Renal cortex interstitium (tissue), 11 donors: ENCODE data around the gene CUL7. TPM values are rescaled to one million over a fixed set of nuclear protein-coding genes. Genes with fewer than 3 reads are reported as not detected.
"Not testable (repeated sequence)": the region's sequence is repeated elsewhere in the genome, so short reads cannot be mapped to it uniquely, and the experiment has no call there.

ENCODE experiments used
- DNase-seq, 11 donors: peaks; one replicate each; pipeline ENCODE4 v3.0.0-alpha.2; 2013; ENCODE audit warnings: low read depth in 9 of 11, low spot score in 4 of 11; ENCODE audit errors: extremely low read depth in 1 of 11
- polyA plus RNA-seq, 3 donors: library from polyadenylated mRNA; unstranded; fragments of 120-200 nt; gene quantifications; one replicate each; pipeline ENCODE4 v1.2.1, GENCODE V29; 2013; ENCODE audit not compliant: insufficient read length in 3 of 3

The CUL7 gene
- polyA plus RNA-seq, 3 donors = 47.5 to 57.8 (median 57.7) TPM

- DNase-seq = no peak
These were observed 4.9 kb upstream of the CUL7 start for GRCh38 chr6:43058531-43058930.

GRCh38 chr6:43055966-43056365 lies 2.3 kb upstream of the CUL7 start:
- DNase-seq = no peak

- DNase-seq = no peak
These were observed 724 bp upstream of the CUL7 start for GRCh38 chr6:43054206-43054943.

DNA sequence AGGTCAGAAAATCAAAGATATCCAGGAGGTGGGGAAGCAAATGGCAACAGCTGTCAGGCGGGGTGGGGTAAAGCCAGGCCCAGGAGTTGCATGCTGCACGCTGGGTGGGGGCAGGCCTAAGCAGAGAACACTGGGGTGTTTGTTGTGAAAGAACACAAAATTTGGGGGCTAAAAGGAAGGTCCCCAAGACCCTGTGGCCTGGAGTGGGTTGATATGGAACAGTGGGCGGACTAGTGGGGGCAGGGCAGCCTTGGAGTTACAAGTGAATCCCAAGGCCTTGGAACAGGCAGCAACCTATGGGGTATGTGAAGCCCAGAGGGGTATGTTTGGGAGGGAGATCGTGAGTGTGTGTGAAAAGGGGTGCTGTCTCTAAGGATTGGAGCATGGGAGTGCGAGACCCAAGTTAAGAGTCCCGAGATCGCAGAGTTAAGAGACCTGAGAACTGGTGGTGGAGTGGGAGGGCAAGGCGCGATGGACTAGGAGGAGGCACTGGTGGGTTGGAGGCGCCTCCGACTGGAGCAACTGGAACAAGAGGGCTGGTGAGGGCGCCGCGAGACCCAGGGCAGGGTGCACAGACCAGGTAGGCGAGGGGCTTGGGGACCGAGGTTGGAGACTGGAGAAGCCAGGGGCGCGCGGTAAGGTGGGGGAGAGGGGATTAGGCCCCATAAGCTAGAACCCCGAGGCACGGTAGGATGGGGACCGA lies 658 bp downstream of the CUL7 start:
- DNase-seq = peak in 1 of 11 donors; percentile 13

DNA sequence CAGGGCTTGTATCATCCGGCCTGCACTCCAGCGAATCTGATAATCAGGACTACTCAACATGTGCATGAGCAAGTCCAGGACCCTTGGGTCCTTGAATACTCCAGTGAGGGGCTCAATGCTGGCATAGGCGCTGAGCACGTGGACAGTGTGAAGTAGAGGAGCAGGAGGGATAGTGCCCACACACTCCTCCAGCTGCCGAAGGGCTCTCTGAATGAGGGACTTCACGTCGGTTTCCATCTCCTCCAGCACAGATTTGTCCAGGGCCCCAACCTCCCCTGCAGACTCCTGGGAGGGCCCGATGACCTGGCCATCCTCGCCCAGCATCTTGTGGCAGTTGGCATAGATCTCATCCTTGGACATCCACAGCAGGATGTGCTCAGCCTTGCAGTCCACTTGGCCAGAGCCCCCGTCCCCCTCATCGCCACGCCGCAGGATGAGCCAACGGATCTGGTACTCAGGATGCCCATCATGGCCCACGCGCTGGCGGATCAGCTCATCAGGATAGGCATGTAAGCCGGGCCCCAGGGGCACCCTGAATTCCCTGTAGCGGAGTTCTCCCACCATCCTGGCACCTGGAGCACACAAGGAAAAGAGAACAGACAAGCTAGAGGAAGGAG lies 1.3 kb downstream of the CUL7 start:
- DNase-seq = no peak

DNA sequence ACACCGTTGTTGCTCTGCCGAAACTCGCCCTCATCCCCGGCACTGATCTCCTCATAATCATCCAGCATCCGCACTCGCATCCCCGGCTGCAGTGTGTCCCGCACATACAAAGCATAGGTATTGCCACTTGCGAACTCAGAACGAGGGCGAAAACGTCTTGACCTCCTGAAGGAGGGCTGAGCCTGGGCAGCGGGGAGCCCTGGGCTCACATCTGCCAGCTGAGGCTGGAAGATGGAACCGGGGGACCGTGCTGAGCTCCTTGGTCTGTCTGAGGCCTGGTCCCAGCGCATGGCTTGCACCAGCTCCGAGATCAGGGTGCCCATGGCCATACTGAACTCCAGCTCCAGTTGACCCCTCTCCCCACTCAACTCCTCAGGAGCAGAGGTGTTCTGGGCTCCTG lies 2.7 kb downstream of the CUL7 start:
- DNase-seq = no peak

GRCh38 chr6:43047998-43048397 lies 5.7 kb downstream of the CUL7 start:
- DNase-seq = no peak

- DNase-seq = no peak
These were observed 8.2 kb downstream of the CUL7 start for GRCh38 chr6:43045371-43045930.

- DNase-seq = no peak
These were observed 10.3 kb downstream of the CUL7 start for GRCh38 chr6:43043310-43043709.

DNA sequence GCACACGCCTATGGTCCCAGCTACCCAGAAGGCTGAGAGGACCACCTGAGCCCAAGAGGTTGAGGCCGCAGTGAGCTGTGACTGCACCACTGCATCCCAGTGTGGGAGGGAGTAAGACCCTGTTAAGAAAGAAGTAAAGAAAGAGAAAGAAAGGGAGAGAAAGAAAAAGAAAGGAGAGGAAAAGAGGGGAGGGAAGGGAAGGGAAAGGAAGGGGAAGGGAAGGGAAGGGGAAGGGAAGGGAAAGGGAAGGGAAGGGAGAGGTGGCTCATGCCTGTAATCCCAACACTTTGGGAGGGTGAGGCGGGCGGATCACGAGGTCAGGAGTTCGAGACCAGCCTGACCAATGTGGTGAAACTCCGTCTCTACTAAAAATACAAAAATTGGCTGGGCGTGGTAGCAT lies 12.2 kb downstream of the CUL7 start:
- DNase-seq = not testable (repeated sequence)

GRCh38 chr6:43040542-43041257 lies 13.0 kb downstream of the CUL7 start:
- DNase-seq = no peak

- DNase-seq = no peak
These were observed 14.9 kb downstream of the CUL7 start for GRCh38 chr6:43038727-43039126.

GRCh38 chr6:43037706-43038105 lies 15.9 kb downstream of the CUL7 start:
- no peak for DNase-seq

DNA sequence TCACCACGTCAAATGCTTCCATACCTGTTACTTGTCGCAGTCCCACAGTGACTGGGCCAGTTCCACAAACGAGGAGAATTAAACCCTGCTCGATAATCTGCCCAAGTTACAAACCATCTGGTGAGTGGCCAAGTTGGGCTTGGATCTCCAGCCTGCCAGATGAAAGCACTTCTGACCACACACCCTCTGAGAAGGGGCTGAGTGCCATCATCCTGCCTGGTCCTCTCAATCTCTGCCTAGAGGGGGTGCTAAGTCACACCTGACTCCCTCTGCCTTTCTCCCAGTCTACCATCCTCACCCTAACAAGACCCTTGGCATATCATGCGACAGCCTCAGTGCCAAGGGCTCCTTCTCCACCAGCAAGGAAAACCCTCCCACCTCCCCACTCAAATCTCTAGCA lies 16.5 kb downstream of the CUL7 start:
- DNase-seq = no peak

DNA sequence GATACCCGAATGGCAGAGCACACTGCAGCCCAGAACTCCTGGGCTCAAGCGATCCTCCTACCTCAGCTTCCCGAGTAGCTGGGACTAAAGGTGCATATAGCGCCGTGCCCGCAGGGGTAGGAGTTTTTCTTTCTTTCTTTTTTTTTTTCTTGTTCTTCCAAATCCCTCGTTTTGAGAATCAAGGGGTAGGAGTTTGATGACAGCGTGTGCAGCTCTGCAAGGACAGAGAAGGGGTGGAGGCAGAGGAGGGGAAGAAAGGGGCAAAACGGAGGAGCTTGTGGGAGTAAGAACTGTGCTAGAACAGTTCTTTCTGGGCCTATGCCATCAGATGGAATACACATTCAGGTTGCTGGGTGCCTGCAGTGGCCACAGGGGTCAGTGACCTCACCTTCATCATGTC lies 16.9 kb downstream of the CUL7 start:
- no peak for DNase-seq

DNA sequence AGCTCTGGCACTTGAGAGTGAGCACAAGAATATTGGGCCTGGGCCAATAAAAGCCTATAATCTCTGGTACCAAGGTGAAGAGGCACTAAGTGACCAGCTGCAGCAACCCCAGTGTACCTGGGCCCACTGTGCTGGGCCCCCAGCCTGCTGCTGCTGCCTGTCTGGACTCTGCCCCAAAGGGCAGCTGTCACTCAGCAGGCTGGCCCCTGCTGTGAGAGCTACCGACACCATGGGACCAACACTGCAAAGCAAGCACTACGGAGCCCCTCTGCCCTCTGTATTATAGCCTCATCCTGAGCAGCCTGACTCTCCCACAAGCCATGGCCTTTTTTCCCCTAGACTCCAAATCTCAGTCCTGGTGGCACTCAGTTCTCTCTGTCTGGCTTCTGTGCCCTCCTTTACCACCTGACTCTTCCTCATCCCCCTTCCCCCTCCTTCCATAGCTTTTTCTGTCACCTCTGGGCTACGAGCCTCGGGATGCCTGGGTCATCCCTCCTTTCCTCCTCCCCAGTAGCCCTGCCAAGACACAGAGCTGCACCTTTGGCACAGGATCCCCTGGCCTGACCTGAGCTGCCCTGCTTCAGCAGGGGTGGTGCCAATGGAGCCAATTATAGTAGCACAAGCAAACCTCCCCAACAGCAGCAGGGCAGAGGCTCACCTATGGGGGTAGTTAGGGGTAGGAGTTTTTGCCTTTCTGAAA lies 18.0 kb downstream of the CUL7 start:
- DNase-seq = no peak

DNA sequence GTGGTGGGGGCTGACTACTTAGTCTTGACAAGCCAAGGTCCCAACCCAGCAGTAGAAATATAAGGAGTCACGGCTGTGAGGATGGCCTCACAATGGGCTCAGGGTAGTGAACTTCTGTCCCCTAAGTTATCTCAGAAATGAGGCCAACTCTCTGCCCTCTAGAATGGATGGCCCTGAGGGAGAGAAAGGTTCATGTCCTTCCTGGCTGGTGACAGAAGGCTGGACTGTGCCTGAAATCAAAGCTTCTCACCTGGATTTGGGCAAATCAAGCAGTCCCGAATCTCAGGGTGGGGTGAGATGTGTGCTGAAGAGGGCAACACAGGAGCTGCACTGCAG lies 19.5 kb downstream of the CUL7 start:
- DNase-seq = no peak

- DNase-seq = no peak
These were observed 20.0 kb downstream of the CUL7 start for GRCh38 chr6:43033496-43034189.
